NCI-H82 treated with DMSO at 0.1 percent for 48 hours (cell line): ENCODE measurements around the gene POFUT2.

Experiments used
- DNase-seq: peaks from one replicate; lab custom pipeline; 2025; ENCODE audit not compliant: unreplicated experiment; lab: John Stamatoyannopoulos, UW

The POFUT2 gene

DNA sequence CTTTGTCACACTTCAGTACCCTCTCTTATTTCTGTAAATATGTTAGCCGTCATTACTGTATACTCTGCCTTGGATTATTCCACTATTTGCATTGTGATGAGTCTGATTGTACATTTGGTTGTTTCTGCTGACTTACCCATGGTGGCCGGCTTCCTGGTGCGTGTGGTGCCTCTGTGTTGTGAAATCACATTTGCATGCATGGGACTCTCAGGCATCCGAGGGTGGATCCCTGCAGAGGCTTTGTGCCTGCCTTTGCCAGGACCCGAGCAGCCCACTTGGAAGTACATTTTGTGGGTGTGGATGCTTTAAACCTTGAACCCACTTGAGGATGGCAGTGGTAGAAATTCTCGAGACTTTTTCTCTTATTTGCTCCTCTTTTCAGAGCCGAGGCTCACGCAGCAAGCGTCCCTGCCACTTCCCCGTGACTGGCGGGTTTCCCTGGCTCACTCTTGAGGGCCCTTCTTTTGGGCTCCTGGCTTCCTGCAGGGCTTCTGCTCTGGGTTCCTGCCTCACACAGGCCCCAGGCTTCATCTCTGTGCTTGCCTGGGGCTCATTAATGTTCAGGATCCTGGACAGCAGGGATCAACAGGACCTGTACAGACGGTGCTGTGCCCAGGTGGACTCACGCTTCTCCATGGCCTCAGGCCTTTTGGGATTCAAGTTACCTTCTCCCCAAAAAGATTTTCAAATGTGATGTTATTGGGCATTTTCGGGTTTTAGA, 36.6 kb downstream of the POFUT2 start:
- no peak for DNase-seq

GRCh38 chr21:45250272-45250671, 37.4 kb downstream of the POFUT2 start:
- DNase-seq: no peak

DNA sequence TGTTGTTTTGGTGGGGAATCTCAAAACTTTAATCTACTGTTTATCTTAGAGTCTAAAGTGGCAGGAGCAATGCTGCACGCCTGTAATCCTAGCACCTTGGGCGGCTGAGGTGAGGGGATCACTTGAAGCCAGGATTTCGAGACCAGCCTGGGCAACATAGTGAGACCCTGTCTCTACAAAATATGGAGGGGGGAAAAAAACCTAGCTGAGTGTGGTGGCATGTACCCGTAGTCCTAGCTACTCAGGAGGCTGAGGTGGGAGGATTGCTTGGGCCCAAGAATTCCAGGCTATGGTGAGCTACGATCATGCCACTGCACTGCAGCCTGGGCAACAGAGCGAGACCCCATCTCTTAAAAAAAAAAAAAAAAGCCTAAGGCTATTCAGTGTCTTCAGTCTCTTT, 38.1 kb downstream of the POFUT2 start:
- no peak for DNase-seq

- DNase-seq: peak; percentile 29
Observed at GRCh38 chr21:45248893-45249381, 38.8 kb downstream of the POFUT2 start.

GRCh38 chr21:45248301-45248892, 39.3 kb downstream of the POFUT2 start:
- DNase-seq: no peak

DNA sequence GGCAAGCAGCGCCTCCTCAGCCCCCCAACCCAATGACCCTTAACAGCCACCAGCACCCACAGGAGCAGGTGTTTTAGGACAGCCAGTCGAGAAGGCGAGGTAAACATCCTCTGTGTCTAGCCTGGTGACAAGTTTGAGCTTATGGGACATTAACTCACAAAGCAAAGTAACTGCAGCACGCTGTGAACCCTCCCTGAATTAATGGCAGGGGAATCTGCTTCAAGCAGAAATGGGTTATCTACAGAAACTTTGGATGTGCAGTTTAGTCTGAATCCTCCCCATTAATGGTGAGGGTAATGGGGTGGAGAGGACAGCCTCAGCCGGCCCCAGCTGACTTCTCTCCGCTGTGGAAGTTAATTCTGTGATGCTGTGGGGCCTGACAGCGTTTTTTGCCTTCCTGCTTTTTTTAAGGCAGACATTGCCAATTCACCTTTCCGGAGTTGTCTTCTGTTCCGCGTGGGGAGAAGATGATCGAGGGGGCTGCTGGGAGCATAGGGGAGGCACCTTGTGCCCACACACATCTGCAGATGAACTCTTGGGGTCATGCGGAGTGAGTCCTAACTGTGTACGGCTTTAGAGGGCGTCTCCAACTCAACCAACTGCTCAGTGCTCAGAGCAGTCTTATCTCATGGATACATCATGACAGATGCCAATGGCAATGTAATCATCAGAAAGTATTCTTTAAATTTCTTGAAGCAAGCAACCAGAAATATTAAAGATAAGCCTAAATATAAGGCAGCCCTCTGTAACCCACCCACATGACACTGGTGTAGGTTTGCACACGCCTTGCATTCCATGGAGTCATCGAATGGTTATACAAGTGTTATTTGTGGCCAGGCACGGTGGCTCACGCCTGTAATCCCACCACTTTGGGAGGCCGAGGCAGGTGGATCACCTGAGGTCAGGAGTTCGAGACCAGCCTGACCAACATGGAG, 41.0 kb downstream of the POFUT2 start:
- DNase-seq: no peak

- DNase-seq: no peak
Observed at GRCh38 chr21:45244799-45245340, 42.8 kb downstream of the POFUT2 start.

- DNase-seq: no peak
Observed at GRCh38 chr21:45243603-45244002, 44.1 kb downstream of the POFUT2 start.

GRCh38 chr21:45241357-45241756, 46.3 kb downstream of the POFUT2 start:
- no peak for DNase-seq

GRCh38 chr21:45237401-45237800, 50.3 kb downstream of the POFUT2 start:
- DNase-seq: no peak

- DNase-seq: no peak
Observed at GRCh38 chr21:45236481-45236880, 51.2 kb downstream of the POFUT2 start.

DNA sequence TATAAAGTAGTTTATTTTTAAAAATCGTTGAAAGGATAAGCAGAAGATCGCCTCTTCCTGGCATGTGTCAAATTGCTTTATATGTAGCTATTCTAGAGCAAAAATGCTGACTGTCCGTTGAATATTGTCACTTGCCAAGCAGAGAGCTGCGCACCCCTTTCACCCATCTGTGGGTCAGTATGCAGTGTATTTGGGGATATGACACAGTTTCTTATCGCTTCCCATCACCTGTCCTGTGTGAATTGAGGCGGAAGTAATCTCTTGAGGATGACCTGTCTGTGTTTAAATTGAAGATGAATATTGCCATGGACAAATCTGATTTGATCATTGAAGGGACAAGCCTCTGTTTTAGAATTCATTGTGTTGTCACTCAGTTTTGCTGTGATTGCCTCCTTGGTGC, 52.2 kb downstream of the POFUT2 start:
- DNase-seq: no peak

DNA sequence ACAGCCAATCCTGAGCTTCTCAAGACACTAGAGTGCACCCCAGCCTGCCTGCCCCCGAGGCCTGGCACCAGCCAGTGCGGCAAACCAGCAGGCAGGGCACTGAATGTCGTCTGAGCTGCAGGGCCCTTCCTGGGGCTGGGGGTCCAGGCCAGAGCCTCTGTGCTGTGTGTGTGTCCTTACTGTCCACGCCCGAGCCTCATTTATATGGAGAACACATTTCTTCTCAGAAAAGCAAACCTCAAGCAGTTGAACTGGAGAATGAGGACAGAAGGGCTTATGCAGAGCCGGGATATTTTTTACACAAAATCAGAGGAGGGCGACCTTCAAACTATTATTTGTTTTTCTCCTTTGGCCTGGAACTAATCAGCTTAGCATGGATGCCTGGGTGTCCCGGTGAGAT, 52.7 kb downstream of the POFUT2 start:
- no peak for DNase-seq

GRCh38 chr21:45234127-45234526, 53.6 kb downstream of the POFUT2 start:
- no peak for DNase-seq

DNA sequence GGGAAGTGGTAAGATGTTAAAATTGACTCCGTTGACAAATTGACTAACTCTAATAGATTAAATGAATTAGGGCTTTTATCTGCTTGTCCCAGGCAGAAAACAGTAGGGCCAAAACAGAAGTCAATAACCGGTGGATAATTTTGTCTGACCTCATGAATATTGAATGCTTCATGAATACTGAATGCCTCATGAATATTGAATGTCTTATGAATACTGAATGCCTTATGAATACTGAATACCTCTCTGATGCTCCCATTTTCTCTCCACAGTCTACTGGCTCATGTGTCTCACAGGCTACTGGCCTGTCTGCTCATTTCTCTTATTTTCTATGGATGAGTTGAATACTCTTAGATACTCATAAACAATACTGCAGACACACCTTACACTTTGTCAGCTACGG, 56.0 kb downstream of the POFUT2 start:
- no peak for DNase-seq

- DNase-seq: no peak
Observed at GRCh38 chr21:45228656-45229240, 58.9 kb downstream of the POFUT2 start.

- no peak for DNase-seq
Observed at GRCh38 chr21:45228171-45228641, 59.5 kb downstream of the POFUT2 start.

DNA sequence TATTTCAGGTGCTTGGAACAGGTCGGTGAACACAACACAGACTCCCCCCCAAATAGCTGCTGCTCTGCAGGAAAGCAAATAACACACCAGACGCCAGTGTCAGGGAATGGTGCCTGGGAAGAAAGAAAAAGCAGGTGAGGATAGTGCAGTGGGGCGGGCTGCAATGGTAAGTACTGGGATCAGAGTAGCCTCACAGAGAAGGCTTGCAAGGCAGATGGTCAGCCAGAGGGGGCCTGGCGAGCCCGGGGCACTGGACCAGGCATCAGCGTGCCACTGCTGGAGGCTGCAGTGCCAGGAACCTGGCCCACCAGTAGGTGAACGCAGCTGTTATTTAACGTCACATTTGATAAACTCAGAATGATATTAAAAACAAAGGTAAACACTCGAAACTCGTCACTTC, 60.0 kb downstream of the POFUT2 start:
- no peak for DNase-seq

- DNase-seq: no peak
Observed at GRCh38 chr21:45226540-45227326, 61.0 kb downstream of the POFUT2 start.

- DNase-seq: no peak
Observed at GRCh38 chr21:45225741-45226327, 61.9 kb downstream of the POFUT2 start.
